HCEC 1CT (cell line): ENCODE results near the gene MUL1.

Experiments used
- DNase-seq: peaks from one replicate; pipeline ENCODE4 v3.0.0-alpha.2; 2017

The MUL1 gene

GRCh38 chr1:20484519-20485462, 23.2 kb downstream of the MUL1 start:
- no peak for DNase-seq

- peak; percentile 36 for DNase-seq
Measured at GRCh38 chr1:20483833-20484518, 24.0 kb downstream of the MUL1 start.

GRCh38 chr1:20483098-20483832, 24.7 kb downstream of the MUL1 start:
- no peak for DNase-seq

- no peak for DNase-seq
Measured at GRCh38 chr1:20481643-20482498, 26.1 kb downstream of the MUL1 start.

- DNase-seq, result no peak
Measured at GRCh38 chr1:20480951-20481617, 26.9 kb downstream of the MUL1 start.

- no peak for DNase-seq
Measured at GRCh38 chr1:20480243-20480944, 27.6 kb downstream of the MUL1 start.

GRCh38 chr1:20479840-20480239, 28.1 kb downstream of the MUL1 start:
- DNase-seq, result no peak

GRCh38 chr1:20478057-20478635, 29.8 kb downstream of the MUL1 start:
- no peak for DNase-seq

- no peak for DNase-seq
Measured at GRCh38 chr1:20477348-20478056, 30.4 kb downstream of the MUL1 start.

- DNase-seq, result no peak
Measured at GRCh38 chr1:20476265-20477038, 31.5 kb downstream of the MUL1 start.

GRCh38 chr1:20474996-20475395, 33.0 kb downstream of the MUL1 start:
- no peak for DNase-seq

GRCh38 chr1:20474333-20474975, 33.5 kb downstream of the MUL1 start:
- peak; percentile 15 for DNase-seq

- DNase-seq, result no peak
Measured at GRCh38 chr1:20473894-20474293, 34.1 kb downstream of the MUL1 start.

GRCh38 chr1:20472860-20473711, 34.9 kb downstream of the MUL1 start:
- no peak for DNase-seq

GRCh38 chr1:20472121-20472520, 35.8 kb downstream of the MUL1 start:
- no peak for DNase-seq

- DNase-seq, result no peak
Measured at GRCh38 chr1:20470194-20470593, 37.8 kb downstream of the MUL1 start.

GRCh38 chr1:20469406-20470076, 38.4 kb downstream of the MUL1 start:
- no peak for DNase-seq
